ENCODE measurements around the gene KPNA1. TPM values are rescaled to one million over a fixed set of nuclear protein-coding genes. Genes with fewer than 3 reads are reported as not detected.

KPNA1 gene
- total RNA-seq (2021; fragmentation: NEBNext Ultra II Directional; extraction: Animal tissue kit (Norgen Biotek cat#: 25700)) = 100 to 1,000 TPM in 3 of 6 experiments, 10 to 100 TPM in 3; 93.5 to 105 (median 98.1) TPM
- long read RNA-seq, full-length matches to known transcripts = 62 of 82 reads
- long read RNA-seq, partial matches to known transcripts = 9 of 82 reads
- long read RNA-seq, other reads (novel, unspliced or antisense) = 11 of 82 reads

GRCh38 chr3:122514123-122515019, at the start of gene KPNA1:
Gene KPNA1, minus strand, starts transcription at chr3:122514939. Its CDS starts 18,374 bp downstream, at chr3:122496565.
- peak within 1 kb of the TSS; percentile 90 for H3K4me3 Mint-ChIP-seq
- H3K4me1 Mint-ChIP-seq (ENCODE audit: low read depth) = peaks cover 44% of the 10 kb centered on the region
- H3K9me3 Mint-ChIP-seq = no peaks in the 10 kb centered on the region
- peak; percentile 81 for DNase-seq
- no peaks in the 10 kb centered on the region for H3K27me3 Mint-ChIP-seq (ENCODE audit: insufficient read depth)
- peaks cover 15% of the 10 kb centered on the region; the same call in 1 of the 2 replicates for H3K36me3 Mint-ChIP-seq (ENCODE audit: low read depth)
- peak within 1 kb of the TSS; percentile 85 for H3K27ac Mint-ChIP-seq
- TF ChIP-seq, protein P1, sequence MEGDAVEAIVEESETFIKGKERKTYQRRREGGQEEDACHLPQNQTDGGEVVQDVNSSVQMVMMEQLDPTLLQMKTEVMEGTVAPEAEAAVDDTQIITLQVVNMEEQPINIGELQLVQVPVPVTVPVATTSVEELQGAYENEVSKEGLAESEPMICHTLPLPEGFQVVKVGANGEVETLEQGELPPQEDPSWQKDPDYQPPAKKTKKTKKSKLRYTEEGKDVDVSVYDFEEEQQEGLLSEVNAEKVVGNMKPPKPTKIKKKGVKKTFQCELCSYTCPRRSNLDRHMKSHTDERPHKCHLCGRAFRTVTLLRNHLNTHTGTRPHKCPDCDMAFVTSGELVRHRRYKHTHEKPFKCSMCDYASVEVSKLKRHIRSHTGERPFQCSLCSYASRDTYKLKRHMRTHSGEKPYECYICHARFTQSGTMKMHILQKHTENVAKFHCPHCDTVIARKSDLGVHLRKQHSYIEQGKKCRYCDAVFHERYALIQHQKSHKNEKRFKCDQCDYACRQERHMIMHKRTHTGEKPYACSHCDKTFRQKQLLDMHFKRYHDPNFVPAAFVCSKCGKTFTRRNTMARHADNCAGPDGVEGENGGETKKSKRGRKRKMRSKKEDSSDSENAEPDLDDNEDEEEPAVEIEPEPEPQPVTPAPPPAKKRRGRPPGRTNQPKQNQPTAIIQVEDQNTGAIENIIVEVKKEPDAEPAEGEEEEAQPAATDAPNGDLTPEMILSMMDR (IDR thresholded peaks at IDR 0.05) = no peak

DNA sequence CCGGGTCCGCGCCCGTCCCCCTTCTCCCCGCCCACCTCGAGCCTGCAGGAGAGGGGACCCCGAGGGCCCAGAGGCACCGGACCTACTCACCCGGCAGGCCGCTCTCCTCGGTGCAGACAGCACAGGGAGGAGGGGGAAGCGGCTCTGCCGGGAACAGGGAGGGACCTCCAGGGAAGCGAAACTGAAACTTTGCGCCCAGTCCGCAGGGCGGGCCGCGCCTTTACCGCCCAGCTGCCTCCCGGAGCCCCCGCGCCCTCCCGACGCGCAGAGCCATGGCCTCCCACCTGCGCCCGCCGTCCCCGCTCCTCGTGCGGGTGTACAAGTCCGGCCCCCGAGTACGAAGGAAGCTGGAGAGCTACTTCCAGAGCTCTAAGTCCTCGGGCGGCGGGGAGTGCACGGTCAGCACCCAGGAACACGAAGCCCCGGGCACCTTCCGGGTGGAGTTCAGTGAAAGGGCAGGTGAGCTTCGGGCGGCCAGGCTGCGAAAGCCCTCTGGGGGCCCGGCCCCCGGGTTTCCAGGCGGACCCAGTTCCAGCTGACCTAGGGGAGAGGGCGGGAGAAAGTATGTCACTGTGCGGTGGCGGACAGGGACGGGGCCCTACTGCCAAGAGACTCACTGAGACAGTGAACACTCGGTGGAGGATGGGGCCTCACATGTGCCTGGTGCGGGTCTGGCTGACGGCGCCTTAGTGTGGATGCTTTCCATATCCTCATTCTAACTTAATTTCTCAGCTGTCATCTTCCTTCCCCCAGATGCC, 49.6 kb upstream of the KPNA1 start, which contains the start of the genes DTX3L and PARP9:
TSS of gene DTX3L (plus strand) at position 184 of the 758 bp plus-strand sequence. CDS start at position 273, 89 bp downstream.
TSS of gene PARP9 (minus strand) at position 146 of the 758 bp plus-strand sequence. CDS start 4,680 bp downstream, outside the sequence.
- TF ChIP-seq, protein P1 (IDR thresholded peaks at IDR 0.05) = no peak
- peak; percentile 59 for DNase-seq
- H3K27me3 Mint-ChIP-seq (ENCODE audit: insufficient read depth) = no peaks in the 10 kb centered on the region
- H3K9me3 Mint-ChIP-seq = no peaks in the 10 kb centered on the region
- H3K4me1 Mint-ChIP-seq (ENCODE audit: low read depth) = peaks cover 22% of the 10 kb centered on the region
- H3K27ac Mint-ChIP-seq = peak within 1 kb of the TSS; percentile 85
- peak within 1 kb of the TSS; percentile 89 for H3K4me3 Mint-ChIP-seq
- H3K36me3 Mint-ChIP-seq (ENCODE audit: low read depth) = peaks cover 20% of the 10 kb centered on the region

GRCh38 chr3:122563717-122564025, 48.9 kb upstream of the KPNA1 start:
- Mint-ChIP-seq H3K27ac (peak overlapping the region; percentile 85), H3K4me3 (peak overlapping the region; percentile 89), H3K4me1 (ENCODE audit: low read depth) (peaks cover 22% of the 10 kb centered on the region), H3K9me3 (no peaks in the 10 kb centered on the region), H3K36me3 (ENCODE audit: low read depth) (peaks cover 13% of the 10 kb centered on the region), H3K27me3 (ENCODE audit: insufficient read depth) (no peaks in the 10 kb centered on the region)
- DNase-seq = no peak
- TF ChIP-seq, protein P1 (IDR thresholded peaks at IDR 0.05) = no peak

GRCh38 chr3:122562923-122563716, 48.4 kb upstream of the KPNA1 start:
- TF ChIP-seq, protein P1 (IDR thresholded peaks at IDR 0.05) = no peak
- no peak for DNase-seq
- Mint-ChIP-seq H3K9me3 (no peaks in the 10 kb centered on the region), H3K4me1 (ENCODE audit: low read depth) (peaks cover 22% of the 10 kb centered on the region), H3K36me3 (ENCODE audit: low read depth) (peaks cover 8% of the 10 kb centered on the region), H3K27me3 (ENCODE audit: insufficient read depth) (no peaks in the 10 kb centered on the region), H3K27ac (peak overlapping the region; percentile 85), H3K4me3 (peak overlapping the region; percentile 89)
